SK-N-SH (cell line): ENCODE data around the gene SPI1.

Experiments
- CTCF ChIP-seq: fragments of 200-600 bp; sonication (generic); IDR thresholded peaks from 2 replicates; pipeline ENCODE4 v1.6.1; 2017; ENCODE audit warnings: antibody characterized with exemption, mild to moderate bottlenecking, moderate library complexity
- FOXM1 ChIP-seq: IDR thresholded peaks from 2 replicates; pipeline ENCODE4 v1.4.0; 2012; ENCODE audit warnings: low read depth, mild to moderate bottlenecking
- JUND ChIP-seq: IDR thresholded peaks from 2 replicates; pipeline ENCODE4 v1.4.0; 2012
- NRF1 ChIP-seq: IDR thresholded peaks from 2 replicates; pipeline ENCODE4 v1.6.1; 2012; ENCODE audit warnings: low read depth, mild to moderate bottlenecking, low read length
- PBX3 ChIP-seq: IDR thresholded peaks from 2 replicates; pipeline ENCODE4; 2012
- RFX5 ChIP-seq: IDR thresholded peaks from 2 replicates; pipeline ENCODE4 v1.6.1; 2012; ENCODE audit warnings: mild to moderate bottlenecking, improper control_type of control experiment, low read length
- SMC3 ChIP-seq: IDR thresholded peaks from 2 replicates; pipeline ENCODE4 v1.6.1; 2012; ENCODE audit warnings: low read depth, low read length, improper control_type of control experiment

GRCh38 chr11:47332791-47333525, 45.4 kb downstream of the SPI1 start:
- TF ChIP-seq RFX5, result no peak
- TF ChIP-seq NRF1, result no peak
- no peak for TF ChIP-seq PBX3
- TF ChIP-seq SMC3, result no peak
- no peak for TF ChIP-seq JUND
- TF ChIP-seq CTCF, result no peak
- no peak for TF ChIP-seq FOXM1
